Hepatic stellate cell (primary cell): ENCODE results near the gene ABCA2.

ENCODE experiments used
- DNase-seq: peaks from one replicate; pipeline ENCODE4 v3.0.0; 2011; ENCODE audit warnings: low spot score

ABCA2 gene

GRCh38 chr9:136997371-136997770, 30.7 kb downstream of the ABCA2 start:
- DNase-seq, result no peak

GRCh38 chr9:136996361-136997292, 31.4 kb downstream of the ABCA2 start, which contains the start of gene CLIC3:
Gene CLIC3, minus strand, starts transcription at chr9:136996568. Its CDS starts 25 bp downstream, at chr9:136996543.
- no peak for DNase-seq

- no peak for DNase-seq
Measured at GRCh38 chr9:136995772-136996311, 32.2 kb downstream of the ABCA2 start.

- DNase-seq, result no peak
Measured at GRCh38 chr9:136995362-136995761, 32.7 kb downstream of the ABCA2 start.

- DNase-seq, result no peak
Measured at GRCh38 chr9:136994888-136995230, 33.2 kb downstream of the ABCA2 start.

- DNase-seq, result no peak
Measured at GRCh38 chr9:136994180-136994887, 33.7 kb downstream of the ABCA2 start.

GRCh38 chr9:136992819-136993369, 35.1 kb downstream of the ABCA2 start:
- DNase-seq, result no peak

GRCh38 chr9:136991993-136992818, 35.8 kb downstream of the ABCA2 start, which contains the start of gene PAXX:
Gene PAXX, plus strand, starts transcription at chr9:136992422. Its CDS starts 22 bp downstream, at chr9:136992444.
- peak; percentile 99 for DNase-seq

- no peak for DNase-seq
Measured at GRCh38 chr9:136990242-136990911, 37.7 kb downstream of the ABCA2 start.

GRCh38 chr9:136988872-136989271, 39.2 kb downstream of the ABCA2 start:
- DNase-seq, result no peak

- no peak for DNase-seq
Measured at GRCh38 chr9:136985853-136986252, 42.2 kb downstream of the ABCA2 start.

- DNase-seq, result no peak
Measured at GRCh38 chr9:136985027-136985602, 42.9 kb downstream of the ABCA2 start.

GRCh38 chr9:136984464-136985026, 43.5 kb downstream of the ABCA2 start:
- DNase-seq, result no peak

GRCh38 chr9:136983656-136984314, 44.3 kb downstream of the ABCA2 start:
- DNase-seq, result no peak

GRCh38 chr9:136983167-136983566, 44.9 kb downstream of the ABCA2 start:
- DNase-seq, result no peak

GRCh38 chr9:136982232-136983051, 45.6 kb downstream of the ABCA2 start, which contains the start of gene LCNL1:
Gene LCNL1, plus strand, starts transcription at chr9:136982993. Its CDS starts 594 bp downstream, at chr9:136983587.
- no peak for DNase-seq

- DNase-seq, result peak; percentile 61
Measured at GRCh38 chr9:136981588-136982231, 46.3 kb downstream of the ABCA2 start.
